Posterior vena cava (tissue), 2 donors: ENCODE data around the gene IRX4. TPM values are rescaled to one million over a fixed set of nuclear protein-coding genes. Genes with fewer than 3 reads are reported as not detected.

Experiments
- DNase-seq: peaks from one replicate; pipeline ENCODE4 v3.0.0-alpha.2; 2020; ENCODE audit warnings: low spot score
- intact Hi-C, 2 donors: fragments of 100-400 bp; cut with DNase I; formaldehyde crosslinking; loops; one replicate each; pipeline versions ENCODE4 v1.14.1 to v1.14.2; 2022 to 2023
- long read RNA-seq, 2 donors: library from polyadenylated mRNA; unstranded; transcript quantifications; one replicate each; pipeline ENCODE4 v2.0.0, GENCODE V29; 2020 to 2021
- total RNA-seq, 2 donors: library from RNA; stranded (reverse); fragmentation: NEBNext Ultra II Directional; extraction: Animal tissue kit (Norgen Biotek cat#: 25700); gene quantifications; one replicate each; pipeline ENCODE4 v1.2.1, GENCODE V29; 2021
- donor health status: DM: yes; HTN: yes; CAD: no.
- donor health status: DM: yes; HTN: yes; CAD: no.

The IRX4 gene
- total RNA-seq, result not detected
- long read RNA-seq, donor 1, result 0 reads
- long read RNA-seq, donor 2, result 0 reads

DNA sequence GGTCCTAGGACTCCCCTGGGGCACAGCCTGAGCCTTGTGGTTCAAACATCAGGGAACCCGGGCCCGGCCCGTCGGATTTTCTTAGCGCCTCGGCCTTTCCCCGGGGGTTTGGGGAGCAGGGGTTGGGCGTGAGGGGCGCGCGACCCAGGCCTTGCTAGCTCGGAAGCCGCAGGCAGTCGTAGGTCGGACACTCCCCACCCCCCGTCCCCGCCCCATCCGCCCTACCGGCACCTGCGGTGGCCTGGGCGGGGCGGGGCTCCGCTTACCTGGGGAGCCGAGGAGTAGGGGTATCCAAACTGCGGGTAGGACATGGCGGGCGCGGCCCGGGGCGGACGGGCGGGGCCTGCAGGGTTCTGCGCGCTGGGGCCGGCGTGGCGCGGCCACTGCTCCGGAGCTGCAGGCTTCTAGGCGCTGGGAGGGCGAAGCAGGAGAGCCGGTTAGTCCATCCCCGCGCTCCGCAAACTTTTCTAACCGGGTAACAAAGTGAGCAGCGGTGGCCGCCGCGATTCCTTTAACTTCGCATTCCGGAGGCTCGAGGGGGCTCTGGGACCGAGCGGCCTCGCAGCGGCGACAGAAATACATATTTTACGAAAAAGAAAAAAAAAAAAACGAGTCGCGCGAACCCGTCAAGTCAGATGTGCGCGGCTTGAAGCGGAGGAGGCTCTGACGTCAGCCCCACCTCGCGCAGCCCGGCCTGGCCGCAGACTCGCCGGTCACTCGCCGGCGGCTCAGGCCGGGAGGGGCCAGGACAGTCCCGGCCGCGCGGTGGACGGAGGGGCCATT lies at the start of gene IRX4:
IRX4 (minus strand) TSS at position 589 of the 783 bp plus-strand sequence; CDS start at position 311, 278 bp downstream.
- intact Hi-C loops, result no loop called here
- no peak for DNase-seq

DNA sequence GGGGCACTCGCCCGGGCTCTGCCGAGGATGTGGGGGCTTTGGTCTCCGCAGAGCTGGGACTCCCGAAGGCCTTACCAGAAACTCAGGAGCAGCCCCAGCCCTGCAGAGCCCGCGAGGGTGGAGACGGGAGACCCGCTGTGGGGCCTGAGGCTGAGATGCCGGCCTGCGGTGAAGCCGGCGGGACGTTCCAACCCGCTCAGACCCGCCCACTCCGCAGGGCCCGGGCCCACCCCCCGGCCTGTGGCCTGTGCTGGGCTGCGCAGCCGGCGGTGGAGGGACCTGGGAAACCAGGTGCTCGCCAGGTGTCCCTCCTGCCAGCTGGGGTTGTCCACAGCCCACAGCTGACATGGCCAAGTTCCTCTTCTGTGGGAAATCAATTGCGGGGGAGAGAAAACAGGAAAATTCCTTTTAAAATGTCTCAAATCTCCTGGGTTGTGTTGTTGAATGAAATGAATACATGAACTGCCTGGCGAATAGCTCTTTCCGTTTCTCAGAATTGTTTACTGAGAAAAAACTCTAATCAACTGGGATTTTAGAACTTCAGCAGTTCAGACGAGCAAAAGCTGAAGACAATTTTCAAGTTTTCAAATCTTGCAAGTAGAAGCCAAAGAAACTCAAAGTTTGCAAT lies 49.0 kb upstream of the IRX4 start:
- DNase-seq, result no peak
- intact Hi-C loops, result no loop called here

DNA sequence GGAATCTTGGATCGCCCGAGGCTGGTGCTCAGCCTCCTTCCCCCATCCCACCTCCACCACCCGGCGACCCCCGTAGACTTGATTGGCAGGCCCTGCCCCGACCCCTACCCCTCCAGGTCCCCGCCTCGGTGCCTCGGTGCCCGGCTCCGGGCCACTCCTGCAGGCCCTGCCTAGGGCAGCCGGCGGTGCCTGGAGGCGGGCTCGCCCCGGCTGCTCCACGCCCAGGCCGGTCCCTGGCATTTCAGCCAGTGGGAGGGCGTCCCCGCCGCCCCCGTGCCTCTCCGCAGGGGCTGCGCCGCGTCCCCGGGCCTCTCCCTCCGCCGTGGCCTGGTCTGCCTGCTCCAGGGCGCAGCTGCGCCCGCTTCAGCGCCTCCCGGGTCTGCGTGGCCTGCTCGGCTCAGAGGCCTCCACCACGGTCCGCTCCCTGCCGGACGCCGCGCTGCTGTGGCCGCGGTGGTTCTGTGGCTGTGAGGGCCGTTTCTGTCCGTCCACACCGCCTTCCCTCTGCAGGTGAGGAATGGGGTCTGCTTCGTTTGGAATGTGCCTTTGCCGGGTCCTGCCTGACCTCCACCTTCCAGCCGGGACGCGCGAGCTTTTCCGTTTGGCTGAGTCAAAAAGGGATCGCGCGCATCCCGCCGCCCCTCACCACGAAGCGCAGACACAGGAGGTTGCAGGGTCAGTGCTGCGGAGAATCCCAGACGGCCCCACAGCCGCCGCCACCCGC lies 48.3 kb upstream of the IRX4 start:
- DNase-seq, result no peak
- intact Hi-C loops, result no loop called here

DNA sequence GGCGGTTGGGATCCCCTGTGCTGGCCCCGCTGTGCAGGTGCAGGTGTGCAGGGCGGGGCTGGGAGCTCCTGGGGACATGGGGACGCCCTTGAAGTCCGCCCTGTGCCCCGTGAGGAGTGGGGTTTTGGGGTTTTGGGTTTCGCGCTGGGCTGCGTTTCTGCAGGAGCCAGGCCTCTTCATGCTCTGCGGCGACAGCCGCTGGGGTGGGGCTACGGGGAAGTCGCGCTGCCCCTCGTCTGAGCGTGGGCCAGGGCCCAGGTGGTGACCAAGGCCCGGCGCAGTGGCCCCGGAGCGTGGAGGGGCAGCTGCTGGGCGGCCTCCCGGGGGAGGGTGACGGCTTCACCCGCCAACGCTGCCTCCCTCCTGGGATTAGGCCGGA lies 47.8 kb upstream of the IRX4 start:
- intact Hi-C loops, result no loop called here
- DNase-seq, result no peak

DNA sequence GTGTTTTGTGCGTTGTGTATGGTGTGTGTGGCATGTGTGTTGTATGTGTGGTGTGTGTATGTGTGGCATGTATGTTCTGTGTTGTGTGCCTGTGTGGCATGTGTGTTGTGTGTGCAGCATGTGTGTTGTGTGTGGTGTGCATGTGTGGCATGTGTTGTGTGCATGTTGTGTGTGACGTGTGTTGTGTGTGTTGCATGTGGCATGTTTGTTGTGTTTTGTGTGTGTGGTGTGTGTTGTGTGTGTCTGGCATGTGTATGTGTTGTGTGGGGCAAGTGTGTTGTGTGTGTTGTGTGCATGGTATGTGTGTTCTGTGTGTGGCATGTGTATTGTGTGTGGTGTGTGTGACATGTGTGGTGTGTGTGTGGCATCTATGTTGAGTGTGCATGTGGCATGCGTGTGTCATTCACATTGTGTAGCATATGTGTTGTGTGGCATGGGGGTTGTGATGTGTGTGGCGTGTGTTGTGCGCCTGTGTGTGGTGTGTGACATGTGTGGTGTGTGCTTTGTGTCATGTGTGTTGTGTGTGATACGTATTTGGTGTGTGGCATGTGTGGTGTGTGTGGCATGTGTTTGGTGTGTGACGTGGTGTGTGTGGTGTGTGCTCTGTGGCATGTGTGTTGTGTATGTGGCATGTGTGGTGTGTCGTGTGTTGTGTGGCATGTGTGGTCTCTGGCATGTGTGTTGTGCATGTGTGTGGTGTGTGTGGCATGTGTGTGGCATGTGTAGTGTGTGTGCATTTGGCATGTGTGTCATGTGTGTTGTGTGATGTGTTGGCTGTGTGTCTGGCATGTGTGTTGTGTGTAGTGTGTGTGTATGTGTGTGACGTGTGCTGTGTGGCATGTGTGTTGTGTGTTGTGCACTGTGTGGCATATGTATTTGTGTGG lies 46.6 kb upstream of the IRX4 start:
- intact Hi-C loops, result no loop called here
- DNase-seq, result no peak

DNA sequence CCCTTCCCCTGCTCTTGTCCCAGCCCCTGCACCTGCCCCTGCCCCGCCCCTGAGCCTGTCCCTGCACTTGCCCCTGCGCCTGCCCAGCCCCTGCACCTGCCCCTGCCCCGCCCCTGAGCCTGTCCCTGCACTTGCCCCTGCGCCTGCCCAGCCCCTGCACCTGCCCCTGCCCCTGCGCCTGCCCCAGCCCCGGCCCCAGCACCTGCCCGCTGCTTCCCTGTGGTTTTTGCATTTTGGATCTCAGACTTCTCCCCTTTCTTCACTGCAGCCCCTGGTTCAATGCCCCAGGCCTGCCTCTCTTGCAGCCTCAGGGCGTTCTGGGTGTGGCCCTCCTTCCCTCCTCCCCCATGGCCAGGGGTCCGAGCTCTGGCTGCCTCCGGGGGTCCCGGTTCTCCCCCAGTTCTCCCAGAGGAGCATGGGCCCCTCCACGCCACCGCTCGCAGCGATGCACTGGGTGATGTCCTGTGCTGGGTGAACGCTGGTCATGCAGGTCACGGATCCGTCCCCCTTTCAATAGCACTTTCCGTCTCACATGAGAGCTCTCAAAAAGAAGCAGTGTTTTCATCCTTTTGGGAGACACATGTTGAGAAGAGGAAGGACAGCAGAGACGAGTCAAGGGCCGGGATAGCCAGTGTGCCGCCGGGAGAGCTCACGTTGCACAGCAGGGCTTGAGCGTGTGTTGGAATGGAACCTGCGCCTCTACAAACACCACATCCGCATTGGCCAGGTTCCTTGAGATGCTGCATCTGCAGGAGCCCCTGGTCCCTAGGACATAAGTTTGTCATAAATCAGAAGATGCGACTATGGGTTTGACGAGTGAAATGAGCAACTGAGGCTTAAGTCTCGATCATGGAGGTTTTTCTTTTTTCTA lies 44.0 kb upstream of the IRX4 start:
- intact Hi-C loops, result no loop called here
- no peak for DNase-seq

DNA sequence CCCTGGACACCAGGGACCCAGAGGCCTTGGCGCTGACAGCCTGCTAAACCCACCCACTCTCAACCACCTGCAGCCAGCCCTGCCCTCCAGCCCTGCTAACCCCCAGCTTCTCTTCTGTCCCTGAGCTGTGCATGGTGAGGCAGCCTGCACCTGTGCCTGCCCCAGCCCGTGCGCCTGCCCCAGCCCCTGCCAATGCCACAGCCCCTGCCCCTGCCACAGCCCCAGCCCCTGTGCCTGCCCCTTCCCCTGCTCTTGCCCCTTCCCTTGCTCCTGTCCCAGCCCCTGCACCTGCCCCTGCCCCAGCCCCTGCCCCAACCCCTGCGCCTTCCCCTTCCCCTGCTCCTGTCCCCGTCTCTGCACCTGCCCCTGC lies 43.3 kb upstream of the IRX4 start:
- no peak for DNase-seq
- intact Hi-C loops, result no loop called here

DNA sequence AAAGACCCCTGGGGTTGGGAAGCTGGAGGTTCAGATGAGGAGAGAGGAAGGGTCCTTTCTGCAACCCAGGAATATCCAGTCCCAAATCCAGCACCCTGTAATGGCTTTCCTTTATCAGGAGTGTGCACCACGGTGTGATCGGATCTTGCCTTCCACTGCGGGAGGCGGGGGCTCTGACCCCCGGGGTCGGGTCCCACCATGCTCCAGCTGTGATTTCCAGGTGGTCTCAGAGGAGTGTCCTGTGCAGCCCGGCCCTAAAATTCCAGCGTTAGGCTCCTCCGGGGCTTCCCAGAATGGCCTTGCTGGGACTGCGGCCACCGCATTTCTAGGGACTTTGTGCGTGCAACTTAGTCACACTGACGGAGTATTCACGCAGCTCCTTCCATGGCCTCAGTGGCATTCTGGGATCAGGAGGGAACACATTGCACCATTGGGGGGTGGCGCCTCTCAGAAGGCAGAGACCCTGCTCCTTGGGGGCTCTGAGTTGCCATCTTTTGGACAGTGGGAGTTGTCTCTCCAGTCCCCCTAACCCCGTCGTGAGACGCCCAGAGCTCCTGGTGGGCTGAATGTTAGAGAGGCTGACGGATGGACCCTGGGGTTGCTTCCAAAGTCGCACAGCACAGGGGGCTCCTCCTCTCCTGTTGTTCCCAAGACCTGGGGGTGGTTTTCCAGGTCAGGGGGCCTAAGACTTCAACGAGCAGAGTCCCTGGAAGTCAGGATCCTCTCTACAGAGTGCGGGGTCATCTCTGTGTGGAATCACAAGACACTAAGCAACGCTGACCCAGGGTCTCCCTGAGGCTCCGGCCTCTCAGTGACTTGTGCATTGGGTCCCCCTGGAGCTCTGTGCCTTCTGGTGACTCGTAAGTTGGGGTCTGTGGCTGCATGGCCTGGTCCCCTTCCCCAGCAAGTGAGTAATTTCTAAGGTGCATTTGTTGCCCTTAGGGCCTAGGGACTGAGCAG lies 42.7 kb upstream of the IRX4 start:
- intact Hi-C loops, result no loop called here
- no peak for DNase-seq

DNA sequence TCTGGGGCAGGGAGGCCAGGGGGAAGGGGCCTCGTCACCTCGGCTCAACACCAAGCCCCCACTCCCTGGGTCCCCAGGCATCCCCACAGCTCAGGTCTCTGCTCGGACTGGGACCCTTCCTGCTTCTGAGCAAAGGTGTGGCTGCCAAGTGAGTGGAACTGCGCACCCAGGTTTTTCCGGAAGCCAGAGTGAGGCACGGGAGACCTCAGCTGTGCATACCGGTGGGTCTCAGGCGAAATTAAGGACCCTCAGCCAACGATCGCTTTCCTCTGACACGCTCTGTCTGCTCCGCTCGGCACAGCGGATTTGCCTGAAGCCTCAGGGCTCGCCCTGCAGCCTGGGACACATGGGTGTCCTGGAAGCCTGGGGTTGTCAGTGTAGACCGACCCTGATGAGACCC lies 41.0 kb upstream of the IRX4 start:
- no peak for DNase-seq
- intact Hi-C loops, result no loop called here

DNA sequence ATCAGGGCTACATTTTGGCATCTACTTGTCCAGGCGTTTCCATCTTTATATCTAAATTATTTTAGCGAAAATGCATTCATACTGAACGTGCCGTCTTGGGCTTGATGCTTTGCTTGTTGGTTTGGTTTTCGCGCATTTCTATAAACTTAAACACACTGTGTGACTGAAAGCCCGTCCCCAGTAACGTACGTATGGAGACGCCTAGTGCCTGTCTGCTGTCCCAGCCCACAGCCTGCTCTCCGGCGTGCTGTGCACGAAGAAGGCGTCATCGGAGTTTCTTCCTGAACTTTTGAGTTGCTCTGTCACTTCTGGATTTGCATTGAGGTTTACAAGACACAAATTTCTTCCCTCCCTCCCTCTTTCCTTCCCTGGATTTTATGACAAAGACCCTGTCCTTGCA lies 40.6 kb upstream of the IRX4 start:
- intact Hi-C loops, result no loop called here
- no peak for DNase-seq

DNA sequence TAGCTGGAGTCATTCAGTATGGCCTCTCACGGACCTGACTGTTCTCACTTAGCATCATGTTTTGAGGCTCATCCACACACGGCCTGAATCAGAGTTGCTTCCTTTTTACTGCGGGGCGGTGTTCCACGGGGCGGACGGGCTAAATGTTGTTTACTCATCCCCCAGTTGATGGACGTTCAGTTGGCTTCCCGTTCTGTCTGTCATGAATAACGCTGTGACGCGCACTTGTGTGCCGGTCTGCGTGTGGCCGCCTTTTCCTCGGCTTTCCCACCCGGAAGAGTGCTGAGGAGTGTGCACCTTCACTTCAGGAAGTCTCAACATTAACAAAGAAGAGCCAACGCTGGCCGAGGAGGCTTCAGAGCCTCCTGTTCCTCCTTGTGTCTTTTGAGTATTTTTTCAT lies 39.0 kb upstream of the IRX4 start:
- DNase-seq, result no peak
- intact Hi-C loops, result no loop called here

DNA sequence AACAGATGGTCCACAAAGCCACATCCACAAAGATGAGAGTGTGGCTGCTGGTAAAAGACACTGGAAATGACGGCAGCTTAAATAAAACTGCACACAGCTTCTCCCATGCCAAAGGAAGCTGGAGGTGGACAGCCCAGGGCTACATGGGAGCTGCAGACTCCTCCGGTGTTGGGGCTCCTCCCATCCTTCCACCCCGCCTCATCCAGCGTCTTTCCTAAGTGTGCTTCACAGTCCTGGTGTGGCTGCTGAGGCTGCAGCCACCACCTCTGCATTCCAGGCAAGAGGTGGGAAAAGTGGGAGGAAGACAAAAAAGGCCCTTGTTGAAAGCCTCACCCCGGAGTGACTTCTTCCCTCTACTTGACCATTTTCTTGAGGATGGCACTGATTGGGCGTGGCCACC lies 37.0 kb upstream of the IRX4 start:
- intact Hi-C loops, result no loop called here
- no peak for DNase-seq

DNA sequence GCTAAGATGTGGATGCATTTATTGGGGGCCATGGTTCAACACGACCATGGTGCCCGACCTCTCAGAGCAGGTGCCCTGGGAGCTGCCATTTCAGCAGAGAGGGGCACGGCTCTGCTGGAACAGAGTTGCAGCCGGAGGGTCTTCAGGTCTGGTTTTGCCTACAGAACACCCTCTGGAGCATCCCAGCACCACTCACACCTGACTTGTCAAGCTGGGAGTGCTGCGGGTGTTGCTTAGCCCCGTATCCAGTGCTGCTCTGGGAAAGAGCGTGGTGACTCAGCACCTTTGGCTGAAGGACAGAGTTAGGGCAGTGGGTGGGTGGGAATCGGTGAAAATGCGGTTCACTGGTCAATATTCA lies 36.5 kb upstream of the IRX4 start:
- no peak for DNase-seq
- intact Hi-C loops, result no loop called here

DNA sequence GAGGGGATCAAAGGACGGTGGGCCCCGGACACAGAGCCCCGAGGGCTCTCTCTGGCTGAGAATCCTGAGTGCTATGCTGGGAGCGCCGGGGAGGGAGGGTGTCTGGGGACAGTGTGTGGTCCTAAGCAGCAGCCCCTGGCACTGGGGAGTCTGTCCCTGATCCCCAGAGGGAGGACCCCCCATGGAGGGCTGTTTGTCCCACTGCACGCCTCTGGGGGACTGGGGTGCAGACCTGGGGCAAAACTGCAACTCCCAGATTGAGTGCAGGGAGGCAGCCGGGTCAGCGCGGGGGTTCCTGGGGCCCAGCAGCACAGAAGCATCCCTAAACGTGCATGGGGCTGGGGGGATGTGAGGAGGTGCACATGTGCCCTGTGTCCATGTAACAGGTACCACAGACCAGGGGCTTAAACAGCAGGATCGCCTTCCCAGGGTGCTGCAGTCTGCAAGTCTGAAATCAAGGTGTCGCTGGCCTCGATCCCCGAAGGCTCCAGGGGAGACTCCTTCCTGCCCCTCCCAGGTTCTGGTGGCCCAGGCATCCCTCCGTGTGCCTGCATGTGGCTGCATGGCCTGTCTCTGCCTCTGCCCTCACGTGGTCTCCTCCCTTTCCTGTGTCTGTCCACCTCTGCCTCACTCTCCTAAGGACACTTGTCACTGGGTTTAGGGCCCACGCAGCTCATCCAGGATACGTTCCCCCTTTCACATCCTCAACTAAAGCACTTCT lies 35.9 kb upstream of the IRX4 start:
- DNase-seq, result no peak
- intact Hi-C loops, result no loop called here

DNA sequence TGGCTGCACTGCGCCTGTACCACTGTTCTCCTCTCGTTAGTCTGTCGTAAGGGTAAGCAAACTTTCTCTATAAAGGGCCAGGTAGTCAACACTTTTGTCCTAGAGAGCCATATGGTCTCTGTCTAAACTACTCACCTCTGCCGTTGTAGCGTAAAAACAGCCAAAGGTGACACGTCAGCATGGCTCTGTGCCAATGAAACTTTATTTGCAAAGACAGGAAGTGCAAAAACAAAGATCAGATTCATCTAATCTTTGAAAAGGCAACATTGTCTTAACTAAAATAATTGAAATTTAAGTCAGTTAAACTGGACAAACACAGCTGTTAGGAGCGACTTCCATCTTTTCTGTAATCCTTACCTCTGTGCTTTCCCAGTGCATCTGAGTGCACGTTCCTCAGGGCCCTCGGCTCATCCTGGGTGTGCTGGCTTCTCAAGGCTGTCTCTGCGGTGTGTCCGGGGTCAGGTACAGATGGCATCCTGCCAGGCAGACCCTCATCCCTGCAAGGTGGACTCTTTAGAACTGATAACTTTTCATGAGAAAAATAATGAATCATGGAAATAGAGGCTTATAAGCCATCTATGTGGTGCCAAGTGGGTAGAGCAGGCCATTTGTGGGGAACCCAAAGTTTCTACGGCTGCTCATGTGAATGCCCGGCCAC lies 35.2 kb upstream of the IRX4 start:
- intact Hi-C loops, result loop anchor here in 1 of 2 donors (1.0 kb wide), 1 partner anchor 32 kb away; no protein-coding TSS in a partner anchor
- no peak for DNase-seq
